Common myeloid progenitor, CD34-positive (primary cell): ENCODE results near the gene NAA25.

Experiments used
- CTCF ChIA-PET: fragments of 350-600 bp; sonication (Branson Sonifier 250); formaldehyde crosslinking; loops from one replicate; lab custom pipeline; 2021; ENCODE audit warnings: antibody characterized with exemption; lab: Charles Lee
- POLR2A ChIA-PET: fragments of 350-600 bp; sonication (Branson Sonifier 250); formaldehyde crosslinking; loops from one replicate; lab custom pipeline; 2021; ENCODE audit warnings: antibody characterized with exemption; lab: Charles Lee
- DNase-seq, 3 donors: peaks; one replicate each; pipeline versions ENCODE4 v3.0.0 to v3.0.0-alpha.2; 2013
- H3K27ac ChIP-seq, 2 experiments: 1 replicate in 1 of 2; 2 replicates in 1 of 2; pipeline ENCODE4 v1.7.0; 2013; ENCODE audit warnings: inconsistent platforms in 2 of 2, low read length in 2 of 2, mild to moderate bottlenecking in 2 of 2, low read depth in 1 of 2, moderate library complexity in 1 of 2; ENCODE audit not compliant: severe bottlenecking in 2 of 2, insufficient read depth in 1 of 2, poor library complexity in 1 of 2
- H3K27me3 ChIP-seq, 5 experiments: replicated peaks in 2 of 5; 1 replicate in 3 of 5; 2 replicates in 2 of 5; pipeline versions ENCODE4 v1.6.1 to v1.7.0; 2013; ENCODE audit warnings: low read length in 4 of 5, mild to moderate bottlenecking in 2 of 5, moderate library complexity in 2 of 5, inconsistent platforms in 1 of 5; ENCODE audit not compliant: insufficient read depth in 5 of 5, control insufficient read depth in 4 of 5
- H3K36me3 ChIP-seq, 4 experiments: 1 replicate in 2 of 4; 2 replicates in 2 of 4; pipeline versions ENCODE4 v1.6.1 to v1.7.0; 2013; ENCODE audit warnings: low read length in 3 of 4, control low read depth in 1 of 4, mild to moderate bottlenecking in 1 of 4; ENCODE audit not compliant: control insufficient read depth in 4 of 4, insufficient read depth in 4 of 4
- H3K4me1 ChIP-seq, 4 experiments: 1 replicate in 3 of 4; 2 replicates in 1 of 4; pipeline versions ENCODE4 v1.6.1 to v1.7.1; 2013; ENCODE audit warnings: low read length in 3 of 4, mild to moderate bottlenecking in 3 of 4, control low read depth in 1 of 4, inconsistent platforms in 1 of 4, moderate library complexity in 1 of 4; ENCODE audit not compliant: control insufficient read depth in 4 of 4, insufficient read depth in 4 of 4; ENCODE audit errors: control extremely low read depth in 1 of 4
- H3K4me3 ChIP-seq, 7 experiments: 1 replicate in 4 of 7; 2 replicates in 3 of 7; pipeline versions ENCODE4 v1.5.1 to v1.7.0; 2013; ENCODE audit warnings: mild to moderate bottlenecking in 7 of 7, low read length in 6 of 7, moderate library complexity in 6 of 7, inconsistent platforms in 2 of 7, low read depth in 2 of 7, control low read depth in 1 of 7; ENCODE audit not compliant: insufficient read depth in 4 of 7, control insufficient read depth in 1 of 7; ENCODE audit errors: extremely low read depth in 1 of 7
- H3K9me3 ChIP-seq, 5 experiments: 1 replicate in 4 of 5; 2 replicates in 1 of 5; pipeline versions ENCODE4 v1.6.1 to v1.7.1; 2013; ENCODE audit warnings: low read length in 4 of 5, mild to moderate bottlenecking in 2 of 5, inconsistent platforms in 1 of 5, low read depth in 1 of 5, moderate library complexity in 1 of 5; ENCODE audit not compliant: control insufficient read depth in 4 of 5, insufficient read depth in 2 of 5; ENCODE audit errors: control extremely low read depth in 1 of 5
- WGBS: methylation state at CpG from one replicate; pipeline ENCODE4 v1.1.5; 2013; ENCODE audit not compliant: insufficient coverage; 5-methylcytosine and 5-hydroxymethylcytosine counted together

The NAA25 gene

GRCh38 chr12:112126000-112126438, 17.4 kb upstream of the NAA25 start:
- Histone ChIP-seq H3K4me3 (peak overlapping the region; percentile 78 to 88 (median 82)), H3K4me1 (peaks cover 21 to 50% (median 35%) of the 10 kb centered on the region in 4 experiments), H3K27me3 (no peaks in the 10 kb centered on the region), H3K27ac (peak overlapping the region; percentile 68 to 85), H3K36me3 (no peaks in the 10 kb centered on the region), H3K9me3 (no peaks in the 10 kb centered on the region)
- 3% methylated on average over 21 of the region's 25 CpGs for WGBS
- ChIA-PET POLR2A (interaction anchor here (0.7 to 1.5 kb wide), 3 partner anchors 12 to 232 kb away, joined by 3 to 5 read pairs (median 3); no protein-coding TSS in a partner anchor), CTCF (interaction anchor here (0.8 to 2.0 kb wide), 2 partner anchors 12 to 72 kb away, joined by 3 to 8 read pairs; no protein-coding TSS in a partner anchor)
- no peak for DNase-seq

- ChIA-PET CTCF (interaction anchor here (0.8 to 2.0 kb wide), 4 partner anchors 9 to 73 kb away, joined by 3 to 8 read pairs (median 4); no protein-coding TSS in a partner anchor), POLR2A (interaction anchor here (0.7 to 1.5 kb wide), 5 partner anchors 8 to 231 kb away, joined by 3 to 5 read pairs (median 4); no protein-coding TSS in a partner anchor)
- Histone ChIP-seq H3K9me3 (no peaks in the 10 kb centered on the region), H3K4me3 (peak within 1 kb of the TSS; percentile 78 to 88 (median 82)), H3K27ac (peak within 1 kb of the TSS; percentile 68 to 85), H3K36me3 (no peaks in the 10 kb centered on the region), H3K27me3 (no peaks in the 10 kb centered on the region), H3K4me1 (peaks cover 18 to 44% (median 32%) of the 10 kb centered on the region in 4 experiments)
- DNase-seq = peak; percentile 96 to 98 (median 98)
- 0% methylated on average over 44 of the region's 63 CpGs for WGBS
Measured at GRCh38 chr12:112125250-112125999, 16.8 kb upstream of the NAA25 start, which contains the start of gene TRAFD1. TSS of gene TRAFD1 (plus strand) at chr12:112125560. CDS start at chr12:112130523, 4,963 bp downstream.

- ChIA-PET CTCF (interaction anchor here (1.0 to 2.0 kb wide), 3 partner anchors 9 to 13 kb away, joined by 4 to 8 read pairs (median 4); no protein-coding TSS in a partner anchor), POLR2A (interaction anchor here (0.6 to 1.5 kb wide), 4 partner anchors 8 to 706 kb away, joined by 4 to 5 read pairs (median 4); no protein-coding TSS in a partner anchor)
- no CpG with 5 or more reads among the region's 1 CpG for WGBS
- peaks cover 15 to 39% (median 28%) of the 10 kb centered on the region in 4 experiments for H3K4me1 ChIP-seq
- DNase-seq = no peak
- H3K27ac ChIP-seq = peak overlapping the region in 1 of 2 experiments; percentile 67
- no peaks in the 10 kb centered on the region for H3K27me3 ChIP-seq
- H3K36me3 ChIP-seq = no peaks in the 10 kb centered on the region
- no peaks in the 10 kb centered on the region for H3K9me3 ChIP-seq
- peak overlapping the region in 1 of 7 experiments; percentile 80 for H3K4me3 ChIP-seq
Measured at GRCh38 chr12:112124918-112125249, 16.3 kb upstream of the NAA25 start.

GRCh38 chr12:112122823-112123690, 14.5 kb upstream of the NAA25 start:
- 100% methylated on average over 6 of the region's 12 CpGs for WGBS
- POLR2A ChIA-PET = no interaction called here

GRCh38 chr12:112121780-112122565, 13.4 kb upstream of the NAA25 start:
- no peak overlapping the region for H3K27ac ChIP-seq
- 98% methylated on average over 9 of the region's 11 CpGs for WGBS
- CTCF ChIA-PET = interaction anchor here (1.0 kb wide), 1 partner anchor 16 kb away, joined by 4 read pairs; no protein-coding TSS in a partner anchor
- no peaks in the 10 kb centered on the region for H3K36me3 ChIP-seq
- POLR2A ChIA-PET = no interaction called here
- no peaks in the 10 kb centered on the region for H3K27me3 ChIP-seq
- H3K4me3 ChIP-seq = no peak overlapping the region
- peaks cover 12 to 24% (median 18%) of the 10 kb centered on the region in 4 experiments for H3K4me1 ChIP-seq
- no peaks in the 10 kb centered on the region for H3K9me3 ChIP-seq
- DNase-seq = no peak

More at GRCh38 chr12:112122823-112123690, 14.5 kb upstream of the NAA25 start:
- DNase-seq = no peak
- no peak overlapping the region for H3K4me3 ChIP-seq
- H3K9me3 ChIP-seq = no peaks in the 10 kb centered on the region
- H3K4me1 ChIP-seq = peaks cover 8 to 26% (median 17%) of the 10 kb centered on the region in 4 experiments
- H3K36me3 ChIP-seq = no peaks in the 10 kb centered on the region
- no peaks in the 10 kb centered on the region for H3K27me3 ChIP-seq
- no peak overlapping the region for H3K27ac ChIP-seq
- CTCF ChIA-PET = interaction anchor here (1.0 kb wide), 1 partner anchor 17 kb away, joined by 4 read pairs; no protein-coding TSS in a partner anchor

- ChIA-PET CTCF (no interaction called here), POLR2A (interaction anchor here (0.7 kb wide), 1 partner anchor 10 kb away, joined by 3 read pairs; no protein-coding TSS in a partner anchor)
- Histone ChIP-seq H3K4me3 (no peak overlapping the region), H3K9me3 (no peaks in the 10 kb centered on the region), H3K27ac (peak overlapping the region in 1 of 2 experiments; percentile 78), H3K4me1 (peaks cover 8 to 17% (median 14%) of the 10 kb centered on the region in 4 experiments), H3K36me3 (no peaks in the 10 kb centered on the region), H3K27me3 (no peaks in the 10 kb centered on the region)
- 100% methylated on average over 4 of the region's 8 CpGs for WGBS
- no peak for DNase-seq
Measured at GRCh38 chr12:112117685-112118084, 9.1 kb upstream of the NAA25 start.
